Kidney epithelial cell (primary cell): ENCODE data around the gene ZC3H12D. TPM values are rescaled to one million over a fixed set of nuclear protein-coding genes. Genes with fewer than 3 reads are reported as not detected.

ENCODE experiments used
- DNase-seq: peaks from one replicate; pipeline ENCODE4 v3.0.0-alpha.2; 2010; ENCODE audit warnings: low read depth
- H3K27me3 ChIP-seq: 2 replicates; pipeline ENCODE4 v1.6.0; 2011; ENCODE audit warnings: low read length; ENCODE audit not compliant: control insufficient read depth, insufficient read depth
- H3K36me3 ChIP-seq: 2 replicates; pipeline ENCODE4 v1.5.1; 2011; ENCODE audit warnings: low read length; ENCODE audit not compliant: control insufficient read depth, insufficient read depth
- H3K4me3 ChIP-seq: 2 replicates; pipeline ENCODE4 v1.5.1; 2011; ENCODE audit warnings: low read depth, mild to moderate bottlenecking, control low read depth, low read length
- CTCF ChIP-seq: IDR thresholded peaks from 2 replicates; pipeline ENCODE4 v1.5.1; 2011; ENCODE audit warnings: mild to moderate bottlenecking, moderate library complexity, low read length, control low read depth, inconsistent platforms; ENCODE audit not compliant: insufficient read depth, poor library complexity, severe bottlenecking
- total RNA-seq: library from RNA; depleted of rRNA; stranded (reverse); fragments of >200 nt; gene quantifications from 2 replicates; pipeline ENCODE4 v1.2.3, GENCODE V29; 2015

The ZC3H12D gene
- total RNA-seq, 1 donor from 2014 or later: not detected

- no peak overlapping the region for H3K4me3 ChIP-seq
- no peak for TF ChIP-seq CTCF
- no peaks in the 10 kb centered on the region for H3K27me3 ChIP-seq
- no peaks in the 10 kb centered on the region for H3K36me3 ChIP-seq
- no peak for DNase-seq
These were observed 60.8 kb downstream of the ZC3H12D start for GRCh38 chr6:149423964-149424440.

GRCh38 chr6:149422581-149422980, 62.2 kb downstream of the ZC3H12D start:
- Histone ChIP-seq H3K27me3 (no peaks in the 10 kb centered on the region), H3K36me3 (no peaks in the 10 kb centered on the region), H3K4me3 (no peak overlapping the region)
- DNase-seq: no peak
- no peak for TF ChIP-seq CTCF

GRCh38 chr6:149421132-149421531, 63.7 kb downstream of the ZC3H12D start:
- TF ChIP-seq CTCF: no peak
- Histone ChIP-seq H3K36me3 (no peaks in the 10 kb centered on the region), H3K27me3 (no peaks in the 10 kb centered on the region), H3K4me3 (no peak overlapping the region)
- DNase-seq: no peak

- H3K4me3 ChIP-seq: no peak overlapping the region
- DNase-seq: no peak
- H3K36me3 ChIP-seq: no peaks in the 10 kb centered on the region
- H3K27me3 ChIP-seq: no peaks in the 10 kb centered on the region
- no peak for TF ChIP-seq CTCF
These were observed 65.0 kb downstream of the ZC3H12D start for GRCh38 chr6:149419696-149420404.

- no peaks in the 10 kb centered on the region for H3K36me3 ChIP-seq
- H3K27me3 ChIP-seq: no peaks in the 10 kb centered on the region
- no peak for DNase-seq
- H3K4me3 ChIP-seq: no peak overlapping the region
- no peak for TF ChIP-seq CTCF
These were observed 70.0 kb downstream of the ZC3H12D start for GRCh38 chr6:149414821-149415220.

GRCh38 chr6:149414009-149414408, 70.8 kb downstream of the ZC3H12D start:
- H3K27me3 ChIP-seq: no peaks in the 10 kb centered on the region
- DNase-seq: no peak
- no peaks in the 10 kb centered on the region for H3K36me3 ChIP-seq
- H3K4me3 ChIP-seq: no peak overlapping the region
- TF ChIP-seq CTCF: no peak
